LNCaP clone FGC (cell line): ENCODE measurements around the gene NAA15.

Experiments used
- DNase-seq: peaks from one replicate; pipeline ENCODE4 v3.0.0-alpha.2; 2011; ENCODE audit warnings: low read depth
- H3K4me3 ChIP-seq: 2 replicates; pipeline ENCODE4 v1.5.1; 2011; ENCODE audit warnings: mild to moderate bottlenecking, low read depth, low read length, control low read depth
- TF ChIP-seq, protein P1 (sequence below): IDR thresholded peaks from 2 replicates; pipeline ENCODE4 v1.5.1; 2012; ENCODE audit warnings: mild to moderate bottlenecking; ENCODE audit not compliant: control insufficient read depth, insufficient read depth; ENCODE audit errors: extremely low read depth

NAA15 gene

DNA sequence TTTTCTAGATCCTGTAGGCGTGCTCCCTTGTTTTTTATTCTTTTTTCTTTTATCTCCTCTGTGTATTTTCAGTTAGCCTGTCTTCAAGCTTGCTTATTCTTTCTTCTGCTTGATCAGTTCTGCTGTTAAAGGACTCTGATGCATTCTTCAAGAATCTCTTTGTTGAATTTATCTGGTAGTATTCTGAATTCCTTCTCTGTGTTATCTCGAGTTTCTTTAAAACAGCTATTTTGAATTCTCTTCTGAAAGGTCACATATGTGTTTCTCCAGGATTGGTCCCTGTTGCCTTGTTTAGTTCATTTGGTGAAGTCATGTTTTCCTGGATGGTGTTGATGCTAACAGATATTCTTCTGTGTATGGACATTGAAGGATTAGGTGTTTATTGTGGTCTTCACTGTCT, 167.9 kb downstream of the NAA15 start:
- H3K4me3 ChIP-seq: no peak overlapping the region
- TF ChIP-seq, protein P1, sequence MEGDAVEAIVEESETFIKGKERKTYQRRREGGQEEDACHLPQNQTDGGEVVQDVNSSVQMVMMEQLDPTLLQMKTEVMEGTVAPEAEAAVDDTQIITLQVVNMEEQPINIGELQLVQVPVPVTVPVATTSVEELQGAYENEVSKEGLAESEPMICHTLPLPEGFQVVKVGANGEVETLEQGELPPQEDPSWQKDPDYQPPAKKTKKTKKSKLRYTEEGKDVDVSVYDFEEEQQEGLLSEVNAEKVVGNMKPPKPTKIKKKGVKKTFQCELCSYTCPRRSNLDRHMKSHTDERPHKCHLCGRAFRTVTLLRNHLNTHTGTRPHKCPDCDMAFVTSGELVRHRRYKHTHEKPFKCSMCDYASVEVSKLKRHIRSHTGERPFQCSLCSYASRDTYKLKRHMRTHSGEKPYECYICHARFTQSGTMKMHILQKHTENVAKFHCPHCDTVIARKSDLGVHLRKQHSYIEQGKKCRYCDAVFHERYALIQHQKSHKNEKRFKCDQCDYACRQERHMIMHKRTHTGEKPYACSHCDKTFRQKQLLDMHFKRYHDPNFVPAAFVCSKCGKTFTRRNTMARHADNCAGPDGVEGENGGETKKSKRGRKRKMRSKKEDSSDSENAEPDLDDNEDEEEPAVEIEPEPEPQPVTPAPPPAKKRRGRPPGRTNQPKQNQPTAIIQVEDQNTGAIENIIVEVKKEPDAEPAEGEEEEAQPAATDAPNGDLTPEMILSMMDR: no peak
- DNase-seq: no peak
